SW480 (cell line): ENCODE data around the gene ZFHX2.
A peak's percentile ranks its signal among the peaks of the same experiment; 100 is the strongest.

ENCODE experiments used
- DNase-seq: peaks from one replicate; pipeline ENCODE4 v3.0.0-alpha.2; 2016; ENCODE audit warnings: low spot score

Gene ZFHX2

GRCh38 chr14:23559926-23560520, 8.5 kb upstream of the ZFHX2 start:
- no peak for DNase-seq

DNA sequence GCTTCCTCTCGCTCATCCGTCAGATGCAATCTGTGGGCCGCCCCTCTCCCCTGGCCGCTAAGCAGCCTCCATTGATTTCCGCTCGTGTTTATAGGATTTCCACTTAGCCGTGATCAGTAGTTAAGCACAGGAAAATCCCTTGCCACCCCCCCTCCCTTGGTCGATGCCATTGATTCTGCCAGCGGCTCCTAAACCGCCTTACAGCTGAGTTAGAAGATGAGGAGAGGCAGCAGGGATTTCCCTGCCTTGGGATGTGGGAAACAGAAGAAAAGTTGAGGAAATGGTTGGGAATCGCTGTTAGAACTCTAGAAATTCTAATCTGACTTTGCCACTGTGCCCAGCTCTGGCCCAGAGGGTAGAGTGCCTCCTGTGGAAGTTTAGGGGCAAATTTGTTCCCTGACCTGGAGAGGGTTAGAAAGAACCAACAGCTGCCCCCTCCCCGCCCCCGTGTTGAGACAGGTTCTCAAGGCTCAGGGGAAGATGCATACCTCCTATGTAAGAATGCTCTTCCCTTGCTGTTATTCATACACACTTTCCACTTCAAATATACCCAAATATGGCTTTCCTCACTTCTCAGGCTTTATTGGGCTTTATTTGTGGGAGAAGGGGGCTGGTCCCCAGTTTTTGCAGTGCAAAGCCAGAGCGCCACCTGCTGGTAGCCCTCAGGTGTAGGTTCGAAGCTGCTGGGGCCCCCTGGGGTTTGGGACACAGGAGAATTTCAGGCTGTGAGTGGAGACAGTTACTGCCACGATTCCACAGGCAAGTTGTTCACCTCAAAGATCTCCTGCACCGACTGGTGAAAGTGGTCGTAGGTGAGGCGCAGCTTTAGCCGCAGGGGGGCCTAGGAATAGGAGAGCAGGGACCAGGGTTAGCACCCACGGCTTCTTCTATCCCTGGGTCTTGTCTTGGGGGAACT, 7.7 kb upstream of the ZFHX2 start:
- no peak for DNase-seq

DNA sequence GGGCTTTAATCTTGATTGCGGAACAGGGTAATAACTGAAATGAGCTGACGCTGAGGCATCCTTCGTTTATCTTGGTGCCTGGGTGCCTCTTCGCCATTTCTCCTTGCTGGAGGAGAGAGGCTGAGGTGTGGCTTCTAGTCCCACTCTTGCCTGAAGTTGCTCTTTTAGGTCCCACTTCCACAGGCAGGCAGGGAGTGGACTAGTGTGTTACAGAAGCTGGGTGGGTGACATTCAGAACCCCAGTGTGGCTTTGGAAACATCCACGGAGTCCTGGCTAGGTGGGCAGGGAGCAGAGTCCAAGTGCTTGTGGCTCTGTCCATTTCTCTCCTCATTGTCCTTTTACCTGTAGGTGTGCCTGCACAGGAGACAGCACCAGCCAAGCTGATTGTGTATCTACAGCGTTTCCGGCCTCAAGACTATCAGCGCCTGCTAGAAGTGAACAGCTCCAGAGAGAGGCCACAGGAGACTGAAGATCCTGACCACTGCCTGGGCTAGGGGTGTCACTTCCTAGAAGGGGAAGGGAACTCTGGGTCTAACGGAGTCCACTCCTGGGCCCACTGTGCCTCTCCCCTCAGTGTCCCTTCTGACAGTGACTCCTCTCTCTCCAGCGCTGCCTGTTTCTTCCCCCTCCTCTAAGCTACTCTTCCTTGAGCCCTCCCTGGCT, 6.9 kb upstream of the ZFHX2 start:
- DNase-seq, result no peak

DNA sequence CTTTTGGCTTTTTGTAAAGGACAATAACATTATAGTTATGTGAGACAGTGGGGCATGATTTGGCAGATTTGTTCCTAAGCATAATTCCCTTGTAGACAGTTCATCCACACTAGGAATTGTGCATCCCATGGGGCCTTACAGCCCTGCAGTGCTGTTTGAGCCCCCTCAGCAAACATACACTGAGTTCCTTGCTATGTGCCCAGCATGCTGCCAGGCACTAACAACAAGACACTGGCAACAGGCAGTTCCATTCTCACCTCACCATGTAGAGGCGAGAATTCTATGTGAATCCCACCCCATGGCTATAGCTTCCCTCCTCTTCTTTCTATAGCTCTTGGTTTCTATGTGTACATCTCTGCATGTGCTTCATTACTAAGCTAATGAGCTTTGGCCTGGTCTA, 6.4 kb upstream of the ZFHX2 start:
- DNase-seq, result no peak

- DNase-seq, result no peak
Observed at GRCh38 chr14:23557521-23557920, 6.0 kb upstream of the ZFHX2 start.

DNA sequence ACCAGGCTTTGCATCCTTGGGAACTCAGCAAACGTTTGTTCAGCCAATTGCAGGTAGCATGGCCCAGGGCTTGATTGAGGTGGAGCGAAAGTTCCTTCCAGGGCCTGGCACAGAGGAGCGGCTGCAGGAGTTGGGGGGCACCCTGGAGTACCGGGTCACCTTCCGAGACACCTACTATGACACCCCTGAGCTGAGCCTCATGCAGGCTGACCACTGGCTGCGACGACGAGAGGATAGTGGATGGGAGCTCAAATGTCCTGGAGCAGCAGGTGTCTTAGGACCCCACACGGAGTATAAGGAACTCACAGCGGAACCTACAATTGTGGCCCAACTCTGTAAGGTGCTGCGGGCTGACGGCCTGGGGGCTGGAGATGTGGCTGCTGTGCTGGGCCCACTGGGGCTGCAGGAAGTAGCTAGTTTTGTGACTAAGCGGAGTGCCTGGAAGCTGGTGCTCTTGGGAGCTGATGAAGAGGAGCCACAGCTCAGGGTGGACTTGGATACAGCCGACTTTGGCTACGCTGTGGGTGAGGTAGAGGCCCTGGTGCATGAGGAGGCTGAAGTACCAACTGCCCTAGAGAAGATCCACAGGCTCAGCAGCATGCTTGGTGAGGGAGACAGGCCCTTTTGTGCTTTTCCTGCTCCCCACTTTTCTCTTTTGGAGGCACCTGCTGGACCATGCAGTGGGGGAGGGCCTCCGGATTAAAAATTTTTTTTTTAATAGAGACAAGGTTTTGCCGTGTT, 5.3 kb upstream of the ZFHX2 start:
- no peak for DNase-seq

DNA sequence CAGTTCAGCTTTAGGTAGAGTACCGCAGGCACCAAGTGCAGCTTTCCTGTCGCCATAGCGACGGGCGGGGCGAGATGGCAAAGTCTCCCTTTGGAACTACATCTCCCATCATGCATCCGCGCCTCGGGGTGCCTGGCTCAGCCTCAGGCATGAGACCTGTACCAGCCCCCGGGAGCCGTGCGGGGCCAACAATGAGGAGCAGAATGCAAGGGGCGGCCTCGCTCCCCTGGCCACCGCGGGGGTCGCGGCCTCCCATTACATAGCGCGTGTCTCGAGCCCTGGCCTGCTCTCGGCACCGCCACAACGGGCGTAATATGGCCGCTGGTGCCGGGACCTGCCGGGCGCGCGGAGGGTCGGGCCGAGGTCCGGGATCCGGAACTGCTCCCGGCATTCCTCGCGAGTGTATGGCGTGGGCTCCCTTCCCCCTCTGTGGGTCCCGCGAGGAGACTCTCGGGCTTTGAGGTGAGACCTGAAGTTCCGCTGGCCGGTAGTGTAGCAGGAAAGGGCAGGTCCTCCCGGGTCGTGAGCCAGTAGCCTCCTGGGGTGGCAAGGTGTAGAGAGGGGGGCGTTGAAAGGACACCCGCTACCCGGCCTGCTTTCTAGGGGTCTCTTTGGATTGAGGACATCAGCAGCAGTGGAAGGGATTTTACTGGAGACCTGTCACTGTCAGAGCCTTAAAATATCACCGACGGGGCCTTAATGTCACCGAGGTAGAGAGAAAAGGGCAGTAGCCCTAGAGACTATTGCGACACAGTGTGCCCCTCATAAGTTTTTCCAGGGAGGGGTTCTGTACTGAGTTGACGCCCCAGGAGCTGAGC, 4.5 kb upstream of the ZFHX2 start, which contains the start of gene THTPA:
Gene THTPA, plus strand, starts transcription at position 390 of the 818 bp plus-strand sequence. CDS start 487 bp downstream, outside the sequence.
- DNase-seq, result peak; percentile 88

GRCh38 chr14:23555533-23555881, 3.9 kb upstream of the ZFHX2 start:
- DNase-seq, result no peak

DNA sequence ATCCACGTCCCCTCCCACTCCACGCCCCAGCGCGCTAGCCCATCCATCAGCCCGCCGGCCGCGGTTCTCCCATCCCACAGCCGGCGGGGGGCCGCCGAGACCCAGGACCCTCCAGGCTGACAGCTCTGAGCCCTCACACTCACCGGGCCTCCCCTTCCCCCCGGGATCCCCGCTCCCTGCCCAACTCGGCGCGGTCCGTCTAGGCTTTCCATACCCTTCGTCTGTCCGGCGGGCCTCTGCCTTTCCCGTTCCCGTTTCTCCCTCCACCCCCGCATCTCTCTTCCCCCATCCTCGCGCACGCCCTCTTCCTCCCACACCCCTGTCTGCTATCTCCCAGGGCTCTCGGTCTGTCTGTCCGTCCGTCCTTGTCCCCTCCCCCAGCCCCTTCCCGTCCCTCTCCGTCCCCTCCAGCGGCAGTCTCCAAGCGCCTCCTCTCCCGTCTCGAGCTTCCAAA, 726 bp downstream of the ZFHX2 start:
- peak; percentile 28 for DNase-seq

GRCh38 chr14:23550131-23550811, 1.3 kb downstream of the ZFHX2 start:
- DNase-seq, result no peak

- DNase-seq, result no peak
Observed at GRCh38 chr14:23548351-23549318, 2.9 kb downstream of the ZFHX2 start.

- no peak for DNase-seq
Observed at GRCh38 chr14:23547924-23548323, 3.6 kb downstream of the ZFHX2 start.

GRCh38 chr14:23546450-23547035, 5.0 kb downstream of the ZFHX2 start:
- DNase-seq, result no peak

DNA sequence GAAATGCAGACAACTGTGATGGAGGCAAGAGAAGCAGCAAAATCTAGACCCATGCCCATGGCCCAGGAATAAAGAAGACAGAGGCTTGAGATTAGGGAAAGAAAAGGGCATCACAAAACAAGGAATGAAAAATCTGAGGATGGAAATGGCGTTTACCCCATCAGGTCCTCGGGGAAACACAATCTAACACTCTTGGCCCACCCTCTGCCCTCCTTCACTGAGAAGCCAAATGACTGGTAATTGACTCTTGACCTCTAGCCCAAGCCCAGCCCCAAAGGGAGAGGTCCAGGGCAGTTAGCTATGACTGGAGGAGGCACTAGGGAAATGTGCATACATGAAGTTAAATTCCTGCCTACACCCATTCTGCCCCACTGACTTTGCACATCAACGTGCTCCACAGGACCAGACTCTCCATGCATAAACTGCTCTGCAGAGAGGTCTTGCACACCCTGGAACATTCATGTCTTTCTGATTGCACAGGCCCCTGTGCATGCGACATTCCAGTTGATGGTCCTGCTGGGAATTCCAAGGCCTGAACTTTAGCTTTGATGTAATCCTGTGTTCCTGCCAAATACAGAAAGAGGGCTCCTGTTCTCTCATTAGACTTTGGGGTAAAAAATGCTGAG, 5.7 kb downstream of the ZFHX2 start:
- DNase-seq, result no peak

DNA sequence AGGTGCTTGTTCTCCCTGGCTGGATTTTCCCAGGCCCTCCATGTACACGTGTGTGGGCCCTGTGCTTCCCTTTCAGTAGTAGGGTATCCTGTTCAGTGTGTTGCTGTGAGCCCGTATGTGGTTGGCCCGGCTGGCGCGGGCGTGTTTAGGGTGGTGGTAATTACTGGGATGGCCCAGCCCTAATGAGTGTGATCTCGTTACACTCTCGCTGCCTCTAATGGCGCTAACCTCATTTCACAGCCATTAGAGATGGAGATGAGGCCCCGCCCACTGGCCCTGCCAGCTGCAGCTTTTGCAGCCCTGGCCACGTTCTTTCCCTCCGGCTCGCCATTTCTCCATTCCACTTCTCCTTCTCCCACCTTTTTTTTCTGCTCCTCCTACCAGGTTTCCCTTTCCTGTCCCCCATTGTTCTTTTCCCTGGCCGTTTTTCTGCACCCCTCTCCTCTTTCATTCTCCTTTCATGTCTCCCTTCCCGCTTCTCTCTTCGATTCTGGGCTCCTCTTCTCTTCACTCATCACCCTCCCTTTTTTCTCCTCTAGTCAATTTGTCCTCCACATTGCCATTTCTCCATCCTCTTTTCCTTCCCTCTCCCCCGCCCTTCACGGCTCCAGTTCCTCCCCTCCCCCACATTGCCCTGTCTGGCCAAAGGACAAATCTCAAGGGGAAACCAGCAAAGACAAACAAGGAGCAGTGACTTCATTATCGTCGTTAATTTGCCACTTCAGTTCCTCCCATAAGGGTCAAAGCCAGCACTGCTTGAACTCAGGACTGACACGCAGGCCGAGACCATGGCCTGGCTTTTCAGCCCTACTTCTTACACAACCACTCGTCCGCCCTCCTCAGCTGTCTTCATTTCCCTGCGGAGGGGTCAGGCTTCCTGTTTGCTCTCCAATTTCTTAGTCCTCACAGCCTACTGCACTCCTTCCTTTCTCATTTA, 6.8 kb downstream of the ZFHX2 start:
- DNase-seq, result peak; percentile 65

GRCh38 chr14:23543403-23543802, 8.2 kb downstream of the ZFHX2 start:
- no peak for DNase-seq

DNA sequence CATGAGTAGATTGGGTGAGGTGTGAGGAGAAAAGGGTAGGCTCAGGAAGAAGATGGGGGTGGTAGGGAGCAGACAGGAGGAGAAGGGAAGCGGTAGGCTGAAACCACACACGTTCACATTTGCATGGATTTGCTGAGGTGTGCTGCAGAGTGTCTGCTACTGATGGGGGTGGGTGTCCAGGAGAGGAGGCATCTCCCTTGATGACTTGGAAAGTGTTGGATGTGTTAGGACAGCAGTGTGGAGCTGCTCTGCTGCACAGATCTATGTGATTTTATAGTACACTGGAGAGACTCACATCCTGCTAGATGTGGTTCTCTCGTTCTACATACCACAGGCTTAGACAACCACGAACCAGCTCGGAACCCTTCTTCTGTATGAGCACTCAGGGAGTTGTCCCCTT, 9.3 kb downstream of the ZFHX2 start:
- no peak for DNase-seq

GRCh38 chr14:23540141-23540469, 11.5 kb downstream of the ZFHX2 start:
- no peak for DNase-seq
